C4-2B (cell line): ENCODE data around the gene NANS.

Experiments
- ZFX ChIP-seq: fragments of 450-650 bp; IDR thresholded peaks from 2 replicates; pipeline ENCODE4 v1.6.1; 2017
- TF ChIP-seq, protein P1 (sequence below): fragments of 450-650 bp; conservative IDR thresholded peaks from 2 replicates; pipeline ENCODE4 v1.5.1; 2017; ENCODE audit warnings: mild to moderate bottlenecking

DNA sequence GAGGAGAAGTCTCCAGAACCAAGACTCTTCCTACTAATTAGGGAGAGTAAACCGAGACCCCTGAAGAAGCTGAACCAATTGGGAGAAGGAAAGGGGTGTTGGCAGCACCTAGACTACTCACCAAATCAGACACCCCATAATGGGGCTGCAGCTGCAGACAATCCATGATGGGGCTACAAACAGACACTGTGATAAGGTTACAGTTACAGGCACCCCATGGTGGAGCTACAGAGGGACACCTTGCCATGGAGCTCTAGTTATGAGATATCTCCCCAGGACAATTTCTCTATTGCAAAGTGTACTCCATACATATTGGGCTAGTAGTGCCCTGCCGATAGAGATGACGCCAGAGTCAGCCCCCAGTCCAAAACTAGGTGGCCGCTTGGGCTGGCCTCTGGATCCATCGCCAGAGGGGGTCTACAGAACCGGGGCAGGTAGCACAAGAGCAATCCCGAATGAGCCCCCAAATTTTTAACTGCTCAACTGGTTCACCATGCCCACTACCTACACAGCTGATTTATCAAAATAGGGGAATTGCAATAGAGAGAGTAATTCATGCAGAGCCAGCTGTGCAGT is 2.1 kb upstream of the NANS start:
- TF ChIP-seq, protein P1, sequence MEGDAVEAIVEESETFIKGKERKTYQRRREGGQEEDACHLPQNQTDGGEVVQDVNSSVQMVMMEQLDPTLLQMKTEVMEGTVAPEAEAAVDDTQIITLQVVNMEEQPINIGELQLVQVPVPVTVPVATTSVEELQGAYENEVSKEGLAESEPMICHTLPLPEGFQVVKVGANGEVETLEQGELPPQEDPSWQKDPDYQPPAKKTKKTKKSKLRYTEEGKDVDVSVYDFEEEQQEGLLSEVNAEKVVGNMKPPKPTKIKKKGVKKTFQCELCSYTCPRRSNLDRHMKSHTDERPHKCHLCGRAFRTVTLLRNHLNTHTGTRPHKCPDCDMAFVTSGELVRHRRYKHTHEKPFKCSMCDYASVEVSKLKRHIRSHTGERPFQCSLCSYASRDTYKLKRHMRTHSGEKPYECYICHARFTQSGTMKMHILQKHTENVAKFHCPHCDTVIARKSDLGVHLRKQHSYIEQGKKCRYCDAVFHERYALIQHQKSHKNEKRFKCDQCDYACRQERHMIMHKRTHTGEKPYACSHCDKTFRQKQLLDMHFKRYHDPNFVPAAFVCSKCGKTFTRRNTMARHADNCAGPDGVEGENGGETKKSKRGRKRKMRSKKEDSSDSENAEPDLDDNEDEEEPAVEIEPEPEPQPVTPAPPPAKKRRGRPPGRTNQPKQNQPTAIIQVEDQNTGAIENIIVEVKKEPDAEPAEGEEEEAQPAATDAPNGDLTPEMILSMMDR, result no peak
- TF ChIP-seq ZFX, result no peak
